HepG2 (cell line): ENCODE data around the gene CAMTA2. TPM values are rescaled to one million over a fixed set of nuclear protein-coding genes. Genes with fewer than 3 reads are reported as not detected.

ENCODE experiments used
- FOSL2 ChIP-seq: sonication (generic); formaldehyde crosslinking; IDR thresholded peaks from 2 replicates; pipeline ENCODE4 v1.4.0; 2020; ENCODE audit warnings: missing genetic modification reagents
- FOXO1 ChIP-seq: sonication (generic); formaldehyde crosslinking; IDR thresholded peaks from 2 replicates; pipeline ENCODE4 v1.4.0; 2020; ENCODE audit warnings: missing genetic modification reagents
- GABPA ChIP-seq, 2 experiments: IDR thresholded peaks; 2 replicates each; pipeline ENCODE4 v1.6.1; 2011 to 2016; ENCODE audit warnings: low read depth in 2 of 2, low read length in 1 of 2, missing biosample characterization in 1 of 2, missing genetic modification characterization in 1 of 2
- HIC2 ChIP-seq: sonication (generic); formaldehyde crosslinking; IDR thresholded peaks from 2 replicates; pipeline ENCODE4 v1.9.0; 2022; ENCODE audit warnings: low read depth, missing genetic modification reagents
- HNF4A ChIP-seq: sonication (generic); formaldehyde crosslinking; IDR thresholded peaks from 2 replicates; pipeline ENCODE4 v1.4.0; 2020; ENCODE audit warnings: missing genetic modification reagents
- NCOA1 ChIP-seq: sonication (generic); formaldehyde crosslinking; IDR thresholded peaks from 2 replicates; pipeline ENCODE4 v1.9.0; 2021; ENCODE audit warnings: missing genetic modification reagents
- NCOR1 ChIP-seq: fragments of 200-600 bp; sonication (generic); IDR thresholded peaks from 2 replicates; pipeline ENCODE4 v1.7.0; 2017; ENCODE audit warnings: antibody characterized with exemption, low read length, borderline replicate concordance
- PAXIP1 ChIP-seq: sonication (generic); formaldehyde crosslinking; conservative IDR thresholded peaks from 2 replicates; pipeline ENCODE4 v1.4.0; 2020; ENCODE audit warnings: mild to moderate bottlenecking, missing genetic modification reagents, moderate library complexity
- POLR2A ChIP-seq, 2 experiments: IDR thresholded peaks; 2 replicates each; pipeline ENCODE4 v1.6.1; 2011; ENCODE audit warnings: low read depth in 2 of 2, low read length in 2 of 2, mild to moderate bottlenecking in 1 of 2, moderate library complexity in 1 of 2; ENCODE audit not compliant: insufficient read depth in 1 of 2
- PTBP1 ChIP-seq: fragments of 200-400 bp; formaldehyde crosslinking; IDR thresholded peaks from 2 replicates; pipeline ENCODE4 v1.6.1; 2018; ENCODE audit warnings: low read length, low read depth; ENCODE audit not compliant: poor library complexity, severe bottlenecking
- SIX1 ChIP-seq: sonication (generic); formaldehyde crosslinking; IDR thresholded peaks from 2 replicates; pipeline ENCODE4 v1.4.0; 2020; ENCODE audit warnings: missing genetic modification reagents, borderline replicate concordance
- SRSF4 ChIP-seq: fragments of 200-400 bp; formaldehyde crosslinking; IDR thresholded peaks from one replicate; pipeline ENCODE4 v1.6.1; 2018; ENCODE audit warnings: mild to moderate bottlenecking, low read depth, low read length, moderate library complexity; ENCODE audit not compliant: poor library complexity, severe bottlenecking
- THAP9 ChIP-seq: sonication (generic); formaldehyde crosslinking; IDR thresholded peaks from 2 replicates; pipeline ENCODE4; 2020; ENCODE audit warnings: missing genetic modification reagents, mild to moderate bottlenecking, borderline replicate concordance
- ZNF281 ChIP-seq: sonication (generic); formaldehyde crosslinking; IDR thresholded peaks from 2 replicates; pipeline ENCODE4 v1.4.0; 2020; ENCODE audit warnings: missing genetic modification reagents, borderline replicate concordance
- ZNF792 ChIP-seq: IDR thresholded peaks from 2 replicates; pipeline ENCODE4 v1.6.1; 2016
- polyA plus RNA-seq, 8 experiments: library from polyadenylated mRNA; depleted of rRNA in 3 of 8; stranded (reverse) in 7 of 8; unstranded in 1 of 8; fragments of >200 nt; fragmentation: Illumina TruSeq in 4 of 8; extraction: Trizol in 4 of 8; gene quantifications; 2 replicates each; pipeline versions ENCODE4 v1.2.1 to v1.2.3, GENCODE V29; 2011 to 2016; ENCODE audit warnings: low read depth in 4 of 8, missing spikeins in 1 of 8, mixed read lengths in 1 of 8; ENCODE audit not compliant: insufficient read depth in 1 of 8
- total RNA-seq, 5 experiments: library from RNA; depleted of rRNA; stranded (reverse); fragments of >200 nt; fragmentation: Illumina TruSeq; extraction: Trizol; gene quantifications; 2 replicates each; pipeline ENCODE4 v1.2.3, GENCODE V29; 2016; ENCODE audit warnings: low read depth in 1 of 5

CAMTA2 gene
- total and polyA plus RNA-seq, 2 of the 13 experiments (the other 11 are each of a cell fraction or from before 2014, with no cell fraction given), result 4.1 to 7.1 TPM

- TF ChIP-seq PAXIP1 (CRISPR knock-in tag) (peak; percentile 78), HIC2 (CRISPR knock-in tag) (peak; percentile 93), ZNF281 (CRISPR knock-in tag) (peak; percentile 48; the same call in 1 of the 2 replicates), HNF4A (CRISPR knock-in tag) (peak; percentile 74), ZNF792 (CRISPR knock-in tag) (peak; percentile 94), PTBP1 (no peak), FOSL2 (CRISPR knock-in tag) (peak; percentile 25), NCOR1 (peak; percentile 49; the same call in 1 of the 2 replicates), FOXO1 (CRISPR knock-in tag) (0 out of 2 replicates have a peak, but pooled peaks have one; percentile 4), SIX1 (peak; percentile 87), GABPA (IDR thresholded peaks at IDR 0.05; ENCODE audit: low read depth, low read length) (no peak), GABPA (CRISPR knock-in tag; IDR thresholded peaks at IDR 0.05; ENCODE audit: low read depth) (0 out of 2 replicates have a peak, but pooled peaks have one; percentile 30), NCOA1 (CRISPR knock-in tag) (0 out of 2 replicates have a peak, but pooled peaks have one; percentile 10), THAP9 (peak; percentile 67; the same call in 1 of the 2 replicates), POLR2A (IDR thresholded peaks at IDR 0.05; ENCODE audit: insufficient read depth in 1 of 2, low read depth in 2 of 2, low read length in 2 of 2) (peak in 1 of 2 experiments; percentile 75; a peak in 1 of 4 replicates), SRSF4 (no peak)
Observed at GRCh38 chr17:4950746-4951204, 36.7 kb downstream of the CAMTA2 start, which contains the start of gene ENO3 (continued).
